ENCODE results near the gene BDH2.

DNA sequence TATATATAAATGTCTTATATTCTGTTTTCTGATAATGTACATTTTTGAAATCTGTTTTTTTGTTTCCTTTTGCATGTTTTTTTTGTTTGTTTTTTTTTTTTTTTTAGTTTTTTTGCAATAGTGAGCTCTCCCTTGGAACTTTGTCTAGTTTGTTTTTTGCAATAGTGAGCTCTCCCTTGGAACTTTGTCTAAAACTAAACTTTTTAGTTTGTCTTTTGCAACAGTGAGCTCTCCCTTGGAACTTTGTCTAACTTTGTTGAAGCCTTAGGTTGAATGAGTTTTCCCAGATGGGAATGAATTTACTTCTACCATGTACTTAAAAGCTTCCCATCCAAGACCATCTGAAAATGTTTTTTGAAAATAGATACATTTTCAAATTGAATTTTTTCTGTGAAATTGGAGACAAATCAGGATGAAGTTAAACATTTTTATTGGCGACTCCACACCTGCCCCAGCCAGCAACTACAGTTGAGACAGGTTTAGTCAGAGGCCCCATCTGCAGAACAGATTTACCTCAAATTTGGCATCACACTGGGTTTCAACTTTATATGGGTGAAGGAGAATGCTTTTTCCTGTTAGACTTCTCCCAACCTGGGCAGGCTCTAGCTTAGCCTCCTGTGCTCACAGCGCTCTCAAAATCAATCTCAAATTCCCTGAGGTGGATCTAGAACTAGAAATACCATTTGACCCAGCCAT is 39.0 kb downstream of the BDH2 start:
- TF ChIP-seq, protein P1, sequence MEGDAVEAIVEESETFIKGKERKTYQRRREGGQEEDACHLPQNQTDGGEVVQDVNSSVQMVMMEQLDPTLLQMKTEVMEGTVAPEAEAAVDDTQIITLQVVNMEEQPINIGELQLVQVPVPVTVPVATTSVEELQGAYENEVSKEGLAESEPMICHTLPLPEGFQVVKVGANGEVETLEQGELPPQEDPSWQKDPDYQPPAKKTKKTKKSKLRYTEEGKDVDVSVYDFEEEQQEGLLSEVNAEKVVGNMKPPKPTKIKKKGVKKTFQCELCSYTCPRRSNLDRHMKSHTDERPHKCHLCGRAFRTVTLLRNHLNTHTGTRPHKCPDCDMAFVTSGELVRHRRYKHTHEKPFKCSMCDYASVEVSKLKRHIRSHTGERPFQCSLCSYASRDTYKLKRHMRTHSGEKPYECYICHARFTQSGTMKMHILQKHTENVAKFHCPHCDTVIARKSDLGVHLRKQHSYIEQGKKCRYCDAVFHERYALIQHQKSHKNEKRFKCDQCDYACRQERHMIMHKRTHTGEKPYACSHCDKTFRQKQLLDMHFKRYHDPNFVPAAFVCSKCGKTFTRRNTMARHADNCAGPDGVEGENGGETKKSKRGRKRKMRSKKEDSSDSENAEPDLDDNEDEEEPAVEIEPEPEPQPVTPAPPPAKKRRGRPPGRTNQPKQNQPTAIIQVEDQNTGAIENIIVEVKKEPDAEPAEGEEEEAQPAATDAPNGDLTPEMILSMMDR (IDR thresholded peaks at IDR 0.05), result no peak
- TF ChIP-seq, protein P2, sequence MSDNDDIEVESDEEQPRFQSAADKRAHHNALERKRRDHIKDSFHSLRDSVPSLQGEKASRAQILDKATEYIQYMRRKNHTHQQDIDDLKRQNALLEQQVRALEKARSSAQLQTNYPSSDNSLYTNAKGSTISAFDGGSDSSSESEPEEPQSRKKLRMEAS (IDR thresholded peaks at IDR 0.05; ENCODE audit: low read depth), result no peak
- no peak for TF ChIP-seq EZH2phosphoT487 (IDR thresholded peaks at IDR 0.05; ENCODE audit: borderline replicate concordance, low read depth)
- TF ChIP-seq POLR2AphosphoS5 (IDR thresholded peaks at IDR 0.05; ENCODE audit: low read depth, low read length), result no peak
- TF ChIP-seq FOXM1 (IDR thresholded peaks at IDR 0.05; ENCODE audit: low read depth), result no peak
- no peak for TF ChIP-seq RAD21 (IDR thresholded peaks at IDR 0.05; ENCODE audit: low read length)

Measured in SK-N-SH (cell line).